Measurements from ENCODE around the gene TOMM20. TPM values are rescaled to one million over a fixed set of nuclear protein-coding genes. Genes with fewer than 3 reads are reported as not detected.
A peak's percentile ranks its signal among the peaks of the same experiment; 100 is the strongest.
"Not testable (repeated sequence)": the region's sequence is repeated elsewhere in the genome, so short reads cannot be mapped to it uniquely, and the experiment has no call there.

Gene TOMM20
- total RNA-seq = 74.4 and 78.5 TPM in 2 replicates

DNA sequence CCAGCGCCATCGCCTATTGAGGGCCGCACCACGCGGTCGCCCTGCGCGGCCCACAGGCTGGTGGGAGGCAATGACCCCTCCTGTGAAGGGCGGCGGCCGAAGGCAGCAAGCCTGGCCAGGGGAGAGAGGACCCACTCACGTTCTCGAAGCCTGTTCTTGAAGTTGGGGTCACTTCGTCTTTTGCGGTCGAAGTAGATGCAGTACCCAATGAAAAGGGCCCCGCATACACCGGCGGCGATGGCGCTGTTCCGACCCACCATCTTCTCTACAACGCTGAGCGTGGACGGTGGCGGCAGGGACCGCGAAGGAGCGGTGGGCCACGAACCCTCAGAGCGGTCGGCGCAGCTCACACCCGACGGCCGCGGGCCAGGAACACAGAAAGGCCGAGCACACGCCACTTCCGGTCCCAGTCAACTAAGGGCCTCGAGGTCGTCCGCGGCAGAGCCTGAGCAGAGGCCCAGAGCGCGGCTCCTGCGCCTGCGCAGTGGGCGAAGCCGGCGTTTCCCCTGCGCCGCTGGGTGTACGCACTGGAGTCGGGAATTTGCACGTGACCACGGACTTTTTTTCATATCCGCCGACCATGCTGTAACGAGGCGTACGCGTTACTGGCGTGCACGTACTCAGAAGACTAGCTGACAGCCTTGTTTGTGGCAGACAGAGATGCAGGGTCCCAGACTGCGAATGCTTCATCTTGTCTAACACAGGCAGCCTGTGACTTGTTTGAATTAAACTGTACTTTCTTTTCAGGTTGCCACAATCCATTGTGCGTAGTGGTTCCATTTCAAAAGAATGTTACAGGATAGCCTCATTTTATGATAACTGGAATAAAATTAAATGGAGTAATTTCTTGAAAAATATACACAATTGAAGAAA, at the start of gene TOMM20:
Gene TOMM20 (minus strand): TSS at position 382 of the 873 bp plus-strand sequence. CDS start 122 bp downstream, at position 260.
- peak; percentile 98 to 99 for DNase-seq (ENCODE audit: low read depth in 2 of 2)

GRCh38 chr1:235176486-235176885, 47.8 kb upstream of the TOMM20 start:
- no peak for DNase-seq (ENCODE audit: low read depth in 2 of 2)

DNA sequence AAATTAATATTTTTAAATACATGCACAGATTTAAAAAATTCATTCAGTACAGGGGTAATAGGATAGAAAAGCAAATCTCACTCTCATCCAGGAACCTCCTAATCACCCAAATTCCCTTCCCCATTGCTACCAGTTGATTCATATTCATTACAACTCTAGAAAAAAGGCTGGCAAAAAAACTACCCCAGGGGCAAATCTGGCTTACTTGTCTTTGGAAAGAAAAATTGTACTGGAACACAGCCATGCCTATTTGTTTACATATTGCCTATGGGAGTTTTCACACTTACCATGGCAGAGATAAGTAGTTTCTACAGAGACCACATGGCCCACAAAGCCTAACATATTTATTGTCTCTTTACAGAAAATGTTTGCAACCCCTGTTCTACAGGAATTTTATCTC, 41.3 kb upstream of the TOMM20 start:
- no peak for DNase-seq (ENCODE audit: low read depth in 2 of 2)

DNA sequence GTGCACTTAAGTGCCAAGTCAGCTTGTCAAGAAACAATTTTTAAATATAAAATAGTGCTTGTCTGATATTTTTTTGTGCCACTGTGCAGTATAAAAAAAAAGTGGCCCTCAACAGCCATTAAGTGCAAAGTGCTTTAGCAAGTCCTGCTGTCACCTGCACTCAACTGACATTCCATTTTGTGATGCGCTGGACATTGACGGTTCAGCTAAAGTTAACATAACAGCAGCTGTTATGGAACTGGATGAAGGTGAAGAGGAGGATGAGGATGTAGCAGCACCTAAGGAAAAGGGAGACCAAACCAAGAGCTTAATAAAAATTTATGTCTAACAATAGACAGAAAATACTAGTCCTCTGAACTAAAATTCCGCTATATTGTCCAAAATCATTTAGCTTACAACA, 39.7 kb upstream of the TOMM20 start:
- DNase-seq (ENCODE audit: low read depth in 2 of 2) = no peak

- DNase-seq (ENCODE audit: low read depth in 2 of 2) = peak in 1 of 2 donors; percentile 1
Measured at GRCh38 chr1:235161685-235162327, 33.2 kb upstream of the TOMM20 start.

DNA sequence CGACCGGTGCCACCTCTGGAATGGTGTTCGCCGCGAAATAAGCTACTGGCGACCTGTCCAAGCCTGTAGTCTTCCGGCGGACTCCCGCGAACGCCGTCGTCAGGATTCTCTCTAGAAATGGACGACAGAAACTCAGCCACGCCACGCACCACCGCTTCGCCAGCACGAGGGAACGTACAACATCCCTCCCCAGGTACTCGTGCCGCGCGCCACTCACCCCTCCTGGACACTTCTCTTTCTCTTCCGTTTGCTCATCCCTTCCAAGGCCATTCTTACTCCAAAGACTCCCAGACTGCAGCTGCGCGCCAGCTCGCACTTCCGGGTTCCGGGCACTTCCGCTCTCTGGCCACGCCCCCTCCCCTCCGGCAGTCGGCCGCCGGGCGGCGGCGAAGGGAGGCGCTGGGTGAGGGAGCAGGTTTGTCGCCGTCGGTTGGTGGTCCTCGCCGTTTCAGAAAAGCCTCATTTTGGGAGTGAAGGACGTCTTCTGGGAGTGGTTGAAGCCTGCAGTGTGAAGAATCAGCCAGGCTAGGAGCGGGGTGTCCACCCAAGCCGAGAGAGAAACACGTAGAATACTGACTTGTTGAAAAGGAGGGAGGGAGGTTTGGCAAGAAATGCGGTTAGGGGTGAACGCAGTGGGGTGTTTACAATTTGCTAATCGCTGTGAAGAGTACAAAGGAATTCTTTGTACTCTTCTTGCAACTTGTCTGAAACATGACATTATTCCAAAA, 32.5 kb upstream of the TOMM20 start, which contains the start of gene RBM34:
Gene RBM34 (minus strand): TSS at position 294 of the 728 bp plus-strand sequence. CDS start 24 bp downstream, at position 270.
- DNase-seq (ENCODE audit: low read depth in 2 of 2) = peak; percentile 91

DNA sequence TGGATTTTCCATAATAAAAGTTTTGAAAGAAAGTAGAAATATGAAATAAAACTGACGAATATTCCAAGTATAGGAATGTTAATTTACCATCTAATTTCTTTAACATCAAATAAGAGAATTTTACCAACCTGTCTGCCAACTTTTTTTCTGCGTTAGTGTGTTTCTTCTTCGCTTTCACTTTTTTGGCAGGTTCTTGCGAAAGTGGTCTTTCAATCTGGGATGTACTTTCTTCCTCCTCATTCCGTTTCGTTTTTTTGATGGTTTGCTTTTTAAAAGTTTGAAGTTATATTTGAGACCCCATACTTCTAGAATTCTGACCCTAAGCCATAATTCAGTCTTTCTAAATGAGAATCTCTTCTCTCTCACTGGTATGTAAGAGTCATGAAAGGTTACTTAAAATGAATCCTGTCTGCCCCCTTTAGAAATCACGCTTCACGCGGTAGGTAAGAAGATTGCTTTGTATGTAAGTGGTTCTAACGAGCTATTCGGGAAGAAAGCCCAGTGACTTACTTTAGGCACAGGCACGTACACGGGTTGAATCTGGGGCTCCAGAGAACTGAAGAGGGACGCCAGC, 31.8 kb upstream of the TOMM20 start:
- DNase-seq (ENCODE audit: low read depth in 2 of 2) = peak; percentile 68 to 76

DNA sequence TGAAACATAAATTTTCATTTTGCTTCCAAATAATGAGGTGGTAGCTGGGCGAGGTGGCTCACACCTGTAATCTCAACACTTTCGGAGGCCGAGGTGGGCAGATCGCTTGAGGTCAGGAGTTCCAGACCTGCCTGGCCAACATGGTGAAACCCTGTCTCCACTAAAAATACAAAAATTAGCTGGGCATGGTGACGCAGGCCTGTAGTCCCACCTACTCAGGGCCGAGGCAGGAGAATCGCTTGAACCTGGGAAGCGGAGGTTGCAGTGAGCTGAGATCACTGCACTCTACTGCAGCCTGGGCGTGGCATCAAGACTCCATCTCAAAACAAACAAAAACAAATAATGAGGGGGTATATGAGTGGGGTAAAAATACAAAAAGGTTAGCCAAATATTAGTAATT, 31.3 kb upstream of the TOMM20 start:
- DNase-seq (ENCODE audit: low read depth in 2 of 2) = not testable (repeated sequence)

DNA sequence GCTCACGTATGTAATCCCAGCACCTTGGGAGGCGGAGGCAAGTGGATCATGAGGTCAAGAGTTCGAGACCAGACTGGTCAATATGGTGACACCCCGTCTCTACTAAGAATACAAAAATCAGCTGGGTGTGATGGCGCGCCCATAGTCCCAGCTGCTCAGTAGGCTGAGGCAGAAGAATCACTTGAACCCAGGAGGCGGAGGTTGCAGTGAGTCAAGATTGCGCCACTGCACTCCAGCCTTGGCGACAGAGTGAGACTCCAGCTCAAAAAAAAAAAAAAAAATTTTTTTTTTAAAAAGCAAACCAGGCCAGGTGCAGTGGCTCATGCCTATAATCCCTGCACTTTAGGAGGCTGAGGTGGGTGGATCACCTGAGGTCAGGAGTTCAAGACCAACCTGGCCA, 30.6 kb upstream of the TOMM20 start:
- not testable (repeated sequence) for DNase-seq (ENCODE audit: low read depth in 2 of 2)

DNA sequence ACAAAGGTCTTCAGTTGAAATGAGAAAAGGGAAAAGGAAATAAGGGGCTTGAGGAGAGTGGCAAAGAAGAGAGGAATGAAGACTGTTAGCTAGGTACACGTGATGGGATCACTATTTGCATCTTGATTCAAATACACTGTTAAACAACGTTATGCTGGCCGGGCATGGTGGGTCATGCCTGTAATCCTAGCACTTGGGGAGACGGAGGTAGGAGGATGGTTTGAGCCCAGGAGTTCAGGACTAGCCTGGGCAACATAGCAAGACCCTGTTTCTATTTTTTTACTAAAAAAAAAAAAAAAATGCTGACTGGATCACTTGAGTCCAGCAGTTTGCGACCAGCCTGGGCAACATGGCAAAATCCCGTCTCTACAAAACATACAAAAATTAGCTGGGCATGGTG, 30.0 kb upstream of the TOMM20 start:
- no peak for DNase-seq (ENCODE audit: low read depth in 2 of 2)

- no peak for DNase-seq (ENCODE audit: low read depth in 2 of 2)
Measured at GRCh38 chr1:235157150-235157549, 28.5 kb upstream of the TOMM20 start.

- DNase-seq (ENCODE audit: low read depth in 2 of 2) = no peak
Measured at GRCh38 chr1:235156740-235157139, 28.1 kb upstream of the TOMM20 start.

DNA sequence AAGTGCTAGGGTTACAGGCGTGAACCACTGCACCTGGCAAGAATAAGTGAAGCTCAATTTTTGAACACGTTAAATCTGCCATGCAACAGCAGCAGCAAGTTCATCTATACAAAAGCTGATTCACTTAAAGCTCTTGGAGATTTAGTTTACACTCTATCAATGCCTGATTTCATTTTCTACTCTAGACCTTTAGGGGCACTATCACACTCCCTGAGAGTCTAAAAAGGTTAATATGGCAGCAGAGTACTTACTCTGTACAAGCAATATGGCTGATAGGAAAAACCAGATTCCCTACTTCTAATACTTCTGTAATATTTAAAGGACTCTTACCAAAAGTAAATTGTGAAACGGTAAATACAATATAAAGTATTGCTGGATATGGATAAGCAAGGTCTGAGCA, 27.6 kb upstream of the TOMM20 start:
- DNase-seq (ENCODE audit: low read depth in 2 of 2) = no peak

DNA sequence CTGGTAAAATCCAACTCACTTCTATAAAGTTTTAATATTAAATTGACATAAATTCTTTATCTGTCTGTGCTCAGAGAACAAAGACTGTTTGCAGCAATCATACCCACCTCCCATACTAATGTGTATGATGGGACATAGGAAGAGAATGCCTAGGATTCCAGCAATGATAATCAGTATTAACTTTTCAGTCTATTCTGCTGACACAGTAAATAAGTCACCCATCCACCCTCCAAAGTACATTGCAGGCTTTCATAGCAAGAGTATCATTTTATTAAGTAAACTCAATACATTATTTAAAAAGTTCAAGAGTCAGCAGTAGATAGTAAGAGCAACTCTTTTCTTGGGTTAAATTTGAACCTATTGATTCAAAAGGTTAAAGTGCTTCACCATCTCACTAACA, 23.6 kb upstream of the TOMM20 start:
- no peak for DNase-seq (ENCODE audit: low read depth in 2 of 2)

GRCh38 chr1:235151033-235151432, 22.4 kb upstream of the TOMM20 start:
- DNase-seq (ENCODE audit: low read depth in 2 of 2) = no peak

DNA sequence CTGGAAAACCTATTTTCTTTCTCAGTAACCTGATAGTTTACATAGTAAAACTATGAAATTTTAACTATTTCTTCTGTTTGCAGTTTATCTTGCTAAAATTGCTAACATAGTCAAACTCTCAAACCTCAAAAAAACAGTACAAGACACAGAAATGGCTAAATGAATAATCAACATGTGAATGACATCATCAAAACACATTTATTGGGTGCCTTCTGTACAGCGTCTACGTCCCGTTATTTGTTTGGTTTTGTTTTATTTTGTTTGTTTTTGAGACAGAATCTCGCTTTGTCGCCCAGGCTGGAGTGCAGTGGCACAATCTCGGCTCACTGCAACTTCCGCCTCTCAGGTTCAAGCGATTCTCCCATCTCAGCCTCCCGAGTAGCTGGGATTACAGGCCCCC, 21.2 kb upstream of the TOMM20 start:
- no peak for DNase-seq (ENCODE audit: low read depth in 2 of 2)

- DNase-seq (ENCODE audit: low read depth in 2 of 2) = no peak
Measured at GRCh38 chr1:235147269-235147668, 18.6 kb upstream of the TOMM20 start.

DNA sequence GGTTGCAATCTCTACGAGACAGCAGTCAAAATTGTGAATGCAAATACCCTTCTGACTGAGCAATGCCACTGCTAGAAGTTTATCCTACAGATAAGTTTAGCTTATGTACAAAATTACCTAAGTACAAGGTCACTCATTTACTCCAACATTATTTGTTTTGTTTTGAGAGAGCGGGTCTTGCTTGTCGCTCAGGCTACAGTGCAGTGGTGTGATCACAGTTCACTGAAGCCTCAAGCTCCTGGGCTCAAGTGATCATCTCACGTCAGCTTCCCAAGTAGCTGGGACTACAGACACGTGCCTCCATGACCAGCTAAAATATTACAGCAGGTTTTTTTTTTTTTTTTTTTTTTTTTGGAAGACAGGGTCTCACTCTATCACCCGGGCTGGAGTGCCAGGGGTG, 17.0 kb upstream of the TOMM20 start:
- DNase-seq (ENCODE audit: low read depth in 2 of 2) = no peak

- DNase-seq (ENCODE audit: low read depth in 2 of 2) = no peak
Measured at GRCh38 chr1:235142991-235143390, 14.4 kb upstream of the TOMM20 start.

DNA sequence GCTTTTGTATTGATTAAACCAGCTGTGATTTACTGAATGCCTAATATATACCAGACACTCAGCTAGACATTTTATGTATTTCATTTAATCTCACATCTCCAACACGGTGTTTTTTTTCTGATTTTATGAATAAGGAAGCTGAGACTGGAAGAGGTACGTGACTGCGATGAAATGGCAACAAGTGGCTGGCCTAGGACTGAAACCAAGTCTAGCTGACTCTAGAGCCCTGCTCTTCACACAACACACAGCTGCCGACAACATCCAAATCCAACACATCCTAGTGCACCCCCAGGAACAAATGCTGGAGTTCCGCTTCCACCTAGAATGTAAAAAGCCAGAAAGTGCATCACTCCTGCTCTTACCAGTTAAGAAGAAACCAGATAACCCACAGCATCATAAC, 10.7 kb upstream of the TOMM20 start:
- DNase-seq (ENCODE audit: low read depth in 2 of 2) = no peak

DNA sequence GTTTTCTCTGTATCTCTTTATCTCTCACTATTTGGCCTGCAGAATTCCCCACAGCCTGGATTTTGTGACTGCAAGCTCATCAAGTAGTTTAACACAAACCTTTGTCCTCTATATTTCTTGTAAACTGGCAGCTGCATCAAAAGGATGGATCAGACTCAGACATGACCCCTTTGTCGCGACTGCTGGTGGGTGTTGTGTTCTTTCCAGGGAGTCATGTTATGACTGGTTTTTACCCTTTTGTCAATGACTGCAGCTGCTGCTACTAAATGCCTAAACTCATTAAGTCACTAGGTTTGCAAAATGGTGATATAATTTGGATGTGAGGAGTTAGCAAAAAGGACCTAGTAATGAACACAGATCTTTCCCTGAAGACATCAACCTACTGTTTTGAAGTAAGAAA, 10.2 kb upstream of the TOMM20 start:
- DNase-seq (ENCODE audit: low read depth in 2 of 2) = no peak

DNA sequence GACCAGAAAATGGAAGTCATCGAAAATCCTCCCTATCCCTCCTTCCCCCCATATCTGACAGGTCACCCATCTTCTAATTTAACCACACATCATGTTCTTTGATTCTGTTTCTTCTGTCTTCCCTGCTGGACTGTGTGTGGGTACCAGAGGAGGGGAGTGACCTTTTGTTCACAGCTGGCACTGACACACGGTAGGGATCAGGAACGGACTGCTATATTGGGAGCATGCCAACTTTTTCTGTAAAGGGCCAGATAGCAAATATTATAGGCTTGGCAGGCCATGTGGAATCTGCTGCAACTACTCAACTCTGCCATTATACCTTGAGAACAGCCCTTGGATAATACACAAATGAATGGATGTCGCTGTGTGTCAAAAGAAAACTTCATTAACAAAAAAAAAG, 7.5 kb upstream of the TOMM20 start:
- DNase-seq (ENCODE audit: low read depth in 2 of 2) = peak in 1 of 2 donors; percentile 36

Measured in lung microvascular endothelial cell (primary cell).